Skeletal muscle cell (primary cell): ENCODE results near the gene ZCCHC7.
A peak's percentile ranks its signal among the peaks of the same experiment; 100 is the strongest.
"Not testable (repeated sequence)": the region's sequence is repeated elsewhere in the genome, so short reads cannot be mapped to it uniquely, and the experiment has no call there.

Experiments
- DNase-seq: peaks from one replicate; pipeline ENCODE4 v3.0.0-alpha.2; 2010; ENCODE audit warnings: low read depth
- H3K4me3 ChIP-seq: 2 replicates; pipeline ENCODE4 v1.5.1; 2011; ENCODE audit warnings: low read depth, mild to moderate bottlenecking, control low read depth, low read length, moderate library complexity

The ZCCHC7 gene

GRCh38 chr9:37200433-37201005 is 80.1 kb downstream of the ZCCHC7 start:
- no peak overlapping the region for H3K4me3 ChIP-seq
- peak; percentile 9 for DNase-seq

GRCh38 chr9:37201581-37201980 is 81.2 kb downstream of the ZCCHC7 start:
- H3K4me3 ChIP-seq, result no peak overlapping the region
- no peak for DNase-seq

GRCh38 chr9:37202091-37202490 is 81.7 kb downstream of the ZCCHC7 start:
- H3K4me3 ChIP-seq, result no peak overlapping the region
- no peak for DNase-seq

GRCh38 chr9:37203456-37203855 is 83.1 kb downstream of the ZCCHC7 start:
- H3K4me3 ChIP-seq, DNase-seq: not testable (repeated sequence)

- no peak for DNase-seq
- no peak overlapping the region for H3K4me3 ChIP-seq
Measured at GRCh38 chr9:37206121-37206620, 85.8 kb downstream of the ZCCHC7 start.

- DNase-seq, result no peak
- H3K4me3 ChIP-seq, result no peak overlapping the region
Measured at GRCh38 chr9:37209431-37210386, 89.3 kb downstream of the ZCCHC7 start.

GRCh38 chr9:37210737-37211523 is 90.6 kb downstream of the ZCCHC7 start:
- H3K4me3 ChIP-seq, result no peak overlapping the region
- DNase-seq, result no peak

GRCh38 chr9:37212435-37212834 is 92.1 kb downstream of the ZCCHC7 start:
- no peak for DNase-seq
- H3K4me3 ChIP-seq, result no peak overlapping the region

GRCh38 chr9:37215381-37215780 is 95.0 kb downstream of the ZCCHC7 start:
- no peak overlapping the region for H3K4me3 ChIP-seq
- no peak for DNase-seq

- peak; percentile 9 for DNase-seq
- no peak overlapping the region for H3K4me3 ChIP-seq
Measured at GRCh38 chr9:37215830-37216229, 95.5 kb downstream of the ZCCHC7 start.

GRCh38 chr9:37217161-37217560 is 96.8 kb downstream of the ZCCHC7 start:
- no peak overlapping the region for H3K4me3 ChIP-seq
- no peak for DNase-seq

GRCh38 chr9:37218800-37219425 is 98.5 kb downstream of the ZCCHC7 start:
- DNase-seq, result no peak
- no peak overlapping the region for H3K4me3 ChIP-seq

- no peak for DNase-seq
- H3K4me3 ChIP-seq, result no peak overlapping the region
Measured at GRCh38 chr9:37220971-37221370, 100.6 kb downstream of the ZCCHC7 start.

GRCh38 chr9:37221489-37222106 is 101.2 kb downstream of the ZCCHC7 start:
- no peak for DNase-seq
- H3K4me3 ChIP-seq, result no peak overlapping the region

- DNase-seq, result no peak
- H3K4me3 ChIP-seq, result no peak overlapping the region
Measured at GRCh38 chr9:37229455-37229854, 109.1 kb downstream of the ZCCHC7 start.

- no peak overlapping the region for H3K4me3 ChIP-seq
- no peak for DNase-seq
Measured at GRCh38 chr9:37229882-37230482, 109.6 kb downstream of the ZCCHC7 start.

- no peak for DNase-seq
- no peak overlapping the region for H3K4me3 ChIP-seq
Measured at GRCh38 chr9:37236822-37237221, 116.4 kb downstream of the ZCCHC7 start.

- H3K4me3 ChIP-seq, result no peak overlapping the region
- no peak for DNase-seq
Measured at GRCh38 chr9:37238122-37238521, 117.7 kb downstream of the ZCCHC7 start.
